NCI-H1694 treated with DMSO at 0.1 percent for 48 hours (cell line): ENCODE measurements around the gene CPEB3.
"Not testable (repeated sequence)": the region's sequence is repeated elsewhere in the genome, so short reads cannot be mapped to it uniquely, and the experiment has no call there.

Experiments
- DNase-seq: peaks from one replicate; lab custom pipeline; 2025; lab: John Stamatoyannopoulos, UW

Gene CPEB3

GRCh38 chr10:92290837-92291615 is at the start of gene CPEB3, which contains the start of gene MARCHF5:
Gene CPEB3, minus strand, starts transcription at chr10:92291078. Its CDS starts 50,728 bp downstream, at chr10:92240350.
Gene MARCHF5, plus strand, starts transcription at chr10:92291167. Its CDS starts 328 bp downstream, at chr10:92291495.
- peak; percentile 86 for DNase-seq

DNA sequence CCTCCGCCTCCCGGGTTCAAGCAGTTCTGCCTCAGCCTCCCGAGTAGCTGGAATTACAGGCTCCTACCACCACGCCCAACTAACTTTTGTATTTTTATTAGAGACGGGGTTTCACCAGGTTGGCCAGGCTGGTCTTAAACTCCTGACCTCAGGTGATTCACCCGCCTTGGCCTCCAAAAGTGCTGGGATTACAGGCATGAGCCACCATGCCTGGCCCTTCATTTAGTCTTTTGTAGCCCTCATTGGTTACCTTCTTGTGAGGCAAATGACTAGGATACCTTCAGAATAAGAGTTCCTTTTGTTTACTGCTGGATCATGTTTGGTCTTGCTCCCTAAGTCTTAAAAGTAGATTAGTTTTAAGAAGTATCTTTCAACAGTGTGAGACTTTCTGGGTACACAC is 39.0 kb upstream of the CPEB3 start:
- not testable (repeated sequence) for DNase-seq

DNA sequence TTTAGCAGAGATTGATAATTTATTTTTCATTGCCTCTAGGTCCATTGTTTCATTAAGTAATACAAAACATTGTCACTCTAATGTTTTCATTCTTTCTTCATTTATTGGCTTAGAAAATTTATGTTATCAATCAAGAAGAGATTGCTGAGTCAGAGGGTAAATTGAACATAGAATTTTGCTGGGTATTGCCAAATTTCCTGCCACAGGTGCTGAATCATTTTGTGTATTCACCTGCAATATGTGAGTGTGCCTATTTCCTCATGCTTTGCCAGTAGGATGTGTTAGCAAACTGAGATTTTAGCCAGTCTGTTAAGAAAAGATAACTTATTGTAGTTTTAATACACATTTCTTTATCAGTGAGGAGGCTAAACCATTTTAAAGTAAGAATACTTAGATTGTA is 38.1 kb upstream of the CPEB3 start:
- DNase-seq = no peak

DNA sequence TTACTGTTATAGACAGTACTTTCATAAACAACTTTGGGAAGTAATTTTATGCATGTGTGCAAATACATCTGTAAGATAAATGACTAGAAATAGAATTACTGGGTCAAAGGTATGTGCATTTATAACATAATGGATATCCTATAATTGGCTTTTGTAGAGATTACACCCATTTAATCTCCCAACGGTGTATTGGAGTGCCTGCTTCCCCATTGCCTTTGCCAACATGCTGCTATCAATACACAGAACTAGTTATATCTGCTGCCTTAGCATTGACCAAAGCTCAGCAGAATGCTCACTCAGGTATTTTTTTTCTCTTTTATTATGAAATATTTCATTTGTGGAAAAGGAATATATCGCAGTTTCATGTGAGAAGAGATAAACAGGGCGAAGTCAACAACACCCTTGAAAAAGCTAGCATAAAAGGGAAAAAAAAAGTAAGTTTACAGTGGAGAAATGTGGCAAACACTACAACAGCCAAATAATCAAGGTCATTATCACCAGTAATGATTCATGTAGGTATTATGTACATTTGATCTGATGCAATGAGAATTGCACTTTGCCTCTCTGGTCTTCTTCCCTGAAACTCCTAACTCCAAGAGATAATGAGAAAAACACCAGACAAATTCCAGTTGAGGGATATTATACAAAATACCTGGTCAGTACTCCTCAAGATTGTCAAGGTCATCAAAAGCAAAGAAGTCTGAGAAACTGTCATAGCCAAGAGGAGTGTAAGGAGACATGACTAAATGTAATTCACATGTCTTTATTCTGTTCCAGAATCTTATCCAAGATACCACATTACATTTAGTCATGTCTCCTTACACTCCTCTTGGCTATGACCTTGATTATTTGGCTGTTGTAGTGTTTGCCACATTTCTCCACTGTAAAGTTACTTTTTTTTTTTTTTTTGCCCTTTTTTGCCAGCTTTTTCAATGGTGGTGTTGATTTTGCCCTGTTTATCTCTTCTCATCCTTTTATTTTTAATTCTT is 36.9 kb upstream of the CPEB3 start:
- no peak for DNase-seq

- DNase-seq = no peak
Observed at GRCh38 chr10:92323079-92323478, 32.2 kb upstream of the CPEB3 start.

GRCh38 chr10:92316610-92317009 is 25.7 kb upstream of the CPEB3 start:
- no peak for DNase-seq

DNA sequence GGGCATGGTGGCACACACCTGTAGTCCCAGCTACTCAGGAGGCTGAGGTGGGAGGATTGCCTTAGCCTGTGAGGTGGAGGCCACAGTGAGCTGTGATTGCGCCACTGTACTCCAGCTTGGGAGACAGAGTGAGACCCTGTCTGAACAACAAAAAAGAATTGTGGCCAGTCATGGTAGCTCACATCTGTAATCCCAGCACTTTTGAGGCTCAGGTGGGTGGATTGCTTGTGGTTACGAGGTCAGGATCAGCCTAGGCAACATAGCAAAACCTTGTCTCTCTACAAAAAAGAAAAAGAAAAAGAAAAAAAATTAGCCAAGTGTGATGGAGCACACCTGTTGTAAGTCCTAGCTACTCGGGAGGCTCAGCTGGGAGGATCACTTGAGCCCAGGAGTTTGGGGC is 22.9 kb upstream of the CPEB3 start:
- no peak for DNase-seq

DNA sequence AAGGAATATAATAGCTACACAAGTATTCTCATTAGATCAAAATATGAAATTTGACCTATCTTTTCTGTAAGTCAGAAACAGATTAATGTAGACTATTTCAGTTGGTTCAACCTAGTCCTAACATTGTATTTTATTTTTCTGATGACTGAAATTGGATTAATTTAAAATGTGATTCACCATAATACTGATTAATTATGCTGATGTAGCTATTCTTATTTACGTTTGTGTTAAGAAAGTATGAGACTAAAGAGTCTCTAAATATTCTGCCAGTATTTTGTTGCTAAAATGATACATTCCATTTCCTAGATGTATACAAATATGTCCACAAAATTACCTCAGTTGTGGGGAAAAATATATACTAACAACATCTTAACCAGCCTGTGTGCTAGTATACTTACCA is 18.4 kb upstream of the CPEB3 start:
- DNase-seq = no peak

DNA sequence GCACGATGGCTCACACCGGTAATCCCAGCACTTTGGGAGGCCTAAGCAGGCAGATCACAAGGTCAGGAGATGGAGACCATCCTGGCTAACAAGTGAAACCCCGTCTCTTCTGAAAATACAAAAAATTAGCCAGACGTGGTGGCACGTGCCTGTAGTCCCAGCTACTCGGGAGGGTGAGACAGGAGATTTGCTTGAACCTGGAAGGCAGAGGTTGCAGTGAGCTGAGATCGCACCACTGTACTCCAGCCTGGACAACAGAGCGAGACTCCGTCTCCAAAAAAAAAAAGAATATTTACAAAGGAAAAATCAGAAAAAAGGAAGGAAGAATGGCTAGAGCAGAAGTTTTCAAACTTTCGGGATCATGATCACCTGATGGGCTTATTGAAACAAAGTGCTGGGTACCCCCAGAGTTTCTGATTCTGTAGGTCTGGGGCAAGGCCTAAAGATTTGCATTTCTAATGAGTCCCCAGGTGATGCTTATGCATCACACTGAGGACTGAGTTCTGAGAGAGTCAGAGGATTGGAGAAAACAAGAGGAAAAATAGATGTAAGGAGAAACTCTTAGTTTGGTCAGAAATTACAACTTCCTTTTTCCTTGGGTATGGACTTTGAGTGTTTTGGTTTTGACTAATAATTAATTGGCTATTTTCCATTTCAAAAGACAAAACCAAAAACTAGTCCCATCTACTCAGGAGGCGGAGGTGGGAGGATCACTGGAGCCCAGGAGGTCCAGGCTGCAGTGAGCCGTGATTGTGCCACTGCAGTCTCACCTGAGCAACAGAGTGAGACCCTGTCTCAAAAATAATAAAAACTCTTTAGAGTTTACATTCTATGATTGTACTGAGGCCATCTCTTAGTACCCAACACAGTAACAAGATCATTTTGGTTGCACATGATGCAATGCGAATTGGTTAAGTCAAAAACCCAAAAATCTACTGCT is 14.5 kb upstream of the CPEB3 start:
- DNase-seq = no peak

DNA sequence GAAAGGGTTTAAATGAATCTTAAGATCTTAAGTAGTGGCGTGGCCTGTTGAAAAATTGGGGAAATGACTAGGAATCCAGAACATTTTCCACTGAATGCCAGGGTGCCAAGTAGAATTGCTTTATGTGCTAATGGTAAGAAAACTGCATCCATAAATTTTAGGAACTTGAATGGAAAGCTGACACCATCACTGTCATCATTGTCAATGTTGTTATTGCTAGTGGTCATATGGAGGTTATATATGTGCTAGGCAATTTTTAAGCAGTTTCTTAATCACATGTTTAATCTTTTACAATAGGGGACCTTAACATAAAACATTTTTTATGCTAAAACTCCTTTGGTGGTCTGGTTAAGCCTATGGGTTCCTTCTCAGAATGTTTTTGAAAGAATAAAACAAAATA is 13.2 kb upstream of the CPEB3 start:
- no peak for DNase-seq

- no peak for DNase-seq
Observed at GRCh38 chr10:92303096-92303495, 12.2 kb upstream of the CPEB3 start.

GRCh38 chr10:92298487-92298886 is 7.6 kb upstream of the CPEB3 start:
- DNase-seq = no peak

DNA sequence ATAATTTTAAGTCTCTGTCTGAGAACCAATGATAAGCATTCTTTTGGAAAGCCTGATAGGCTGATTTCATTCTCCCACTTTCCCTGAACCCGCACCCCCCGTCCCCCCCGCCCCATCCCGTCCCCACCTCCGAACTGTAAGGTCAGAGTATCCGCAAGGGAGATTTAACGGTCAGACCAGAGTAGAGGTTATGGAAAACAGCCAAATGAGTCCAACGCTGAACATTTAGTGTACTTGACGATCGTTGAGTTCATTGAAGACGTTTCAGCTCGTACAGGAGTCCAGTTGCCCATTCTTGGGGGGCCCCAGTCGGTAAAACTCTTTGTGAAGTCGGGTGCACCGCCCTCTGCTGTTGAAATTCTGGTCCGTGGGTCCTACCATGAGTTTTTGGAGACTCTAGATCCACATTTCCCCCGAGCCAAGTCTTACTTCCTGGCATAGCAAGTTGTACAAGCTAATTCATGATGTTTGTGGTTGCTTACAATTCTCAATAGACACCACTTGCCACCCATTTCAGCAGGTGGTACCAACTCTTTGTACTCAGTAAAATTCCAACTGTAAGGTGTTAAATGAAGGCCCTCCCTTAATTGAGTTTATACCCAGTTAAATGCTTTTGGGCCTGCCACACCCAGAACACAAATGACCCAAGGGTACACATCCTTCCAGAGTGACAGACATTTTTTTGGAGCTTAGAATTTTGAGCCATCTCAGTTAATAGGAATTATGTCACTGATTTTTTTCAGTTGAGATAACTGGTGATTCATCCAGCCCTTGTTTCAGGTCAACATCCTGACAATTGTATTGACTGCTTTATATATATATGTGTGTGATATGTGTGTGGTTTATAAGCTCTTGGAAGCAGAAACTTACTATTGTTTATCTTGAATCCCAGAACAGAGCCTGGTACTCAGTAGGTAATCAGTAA is 1.3 kb upstream of the CPEB3 start:
- DNase-seq = peak; percentile 3

GRCh38 chr10:92291616-92291865 is 663 bp upstream of the CPEB3 start:
- DNase-seq = no peak

- DNase-seq = peak; percentile 12
Observed at GRCh38 chr10:92290076-92290836, 622 bp downstream of the CPEB3 start.

- no peak for DNase-seq
Observed at GRCh38 chr10:92284112-92284704, 6.7 kb downstream of the CPEB3 start.

- DNase-seq = no peak
Observed at GRCh38 chr10:92278996-92279696, 11.7 kb downstream of the CPEB3 start.

- DNase-seq = no peak
Observed at GRCh38 chr10:92274071-92274470, 16.8 kb downstream of the CPEB3 start.

DNA sequence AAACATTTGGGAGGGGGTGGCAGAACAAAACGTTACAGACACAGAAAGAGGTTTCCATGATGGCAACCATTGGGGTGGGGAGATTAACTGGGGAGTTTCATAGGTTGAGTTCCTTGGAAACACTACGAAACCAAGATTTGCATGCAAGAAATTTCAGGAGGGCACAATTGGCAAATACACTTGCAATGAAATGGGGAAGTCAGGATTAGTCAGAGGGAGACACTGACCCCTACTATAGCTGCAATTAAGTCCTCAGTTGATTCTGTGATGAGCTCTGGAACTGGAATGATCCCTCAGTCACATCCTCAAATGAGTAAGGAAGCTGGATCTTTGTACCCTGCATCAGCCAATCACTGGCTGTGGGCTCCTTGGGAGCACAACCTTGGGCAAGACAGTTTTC is 22.1 kb downstream of the CPEB3 start:
- no peak for DNase-seq
